HepG2 (cell line): ENCODE measurements around the gene C6orf136. TPM values are rescaled to one million over a fixed set of nuclear protein-coding genes. Genes with fewer than 3 reads are reported as not detected.

ENCODE experiments used
- CREB1 ChIP-seq, 2 experiments: fragments of 450-650 bp in 1 of 2; IDR thresholded peaks; 2 replicates each; pipeline ENCODE4 v1.6.1; 2016 to 2017; ENCODE audit warnings: control low read depth in 1 of 2, mild to moderate bottlenecking in 1 of 2, missing compliant biosample characterization in 1 of 2, missing genetic modification characterization in 1 of 2
- GATAD1 ChIP-seq: IDR thresholded peaks from 2 replicates; pipeline ENCODE4 v1.6.1; 2016; ENCODE audit warnings: missing genetic modification reagents, missing compliant biosample characterization
- HMG20A ChIP-seq: IDR thresholded peaks from 2 replicates; pipeline ENCODE4 v1.6.1; 2016; ENCODE audit warnings: borderline replicate concordance
- HNF1B ChIP-seq: sonication (generic); formaldehyde crosslinking; IDR thresholded peaks from 2 replicates; pipeline ENCODE4 v1.5.1; 2020; ENCODE audit warnings: mild to moderate bottlenecking, moderate library complexity, missing genetic modification reagents
- KLF9 ChIP-seq: IDR thresholded peaks from 2 replicates; pipeline ENCODE4 v1.6.1; 2016; ENCODE audit warnings: low read depth
- MAF1 ChIP-seq: sonication (generic); formaldehyde crosslinking; IDR thresholded peaks from 2 replicates; pipeline ENCODE4 v1.5.0; 2020; ENCODE audit warnings: missing genetic modification reagents, borderline replicate concordance
- POLR2G ChIP-seq: fragments of 200-400 bp; formaldehyde crosslinking; IDR thresholded peaks from 2 replicates; pipeline ENCODE4 v1.6.1; 2018; ENCODE audit warnings: mild to moderate bottlenecking, low read depth, low read length, moderate library complexity
- SMC3 ChIP-seq: IDR thresholded peaks from 2 replicates; pipeline ENCODE4 v1.6.1; 2011; ENCODE audit warnings: low read length, improper control_type of control experiment
- ZBTB10 ChIP-seq: sonication (generic); formaldehyde crosslinking; IDR thresholded peaks from 2 replicates; pipeline ENCODE4 v1.4.0; 2020; ENCODE audit warnings: missing genetic modification reagents, borderline replicate concordance
- ZNF383 ChIP-seq: sonication (generic); formaldehyde crosslinking; IDR thresholded peaks from 2 replicates; pipeline ENCODE4 v1.4.0; 2020; ENCODE audit warnings: missing genetic modification reagents, mild to moderate bottlenecking, borderline replicate concordance
- ZNF484 ChIP-seq: sonication (generic); formaldehyde crosslinking; IDR thresholded peaks from 2 replicates; pipeline ENCODE4 v1.5.1; 2020; ENCODE audit warnings: mild to moderate bottlenecking, low read depth, missing genetic modification reagents, borderline replicate concordance
- ZNF589 ChIP-seq: sonication (generic); formaldehyde crosslinking; conservative IDR thresholded peaks from 2 replicates; pipeline ENCODE4 v1.8.0; 2022; ENCODE audit warnings: mild to moderate bottlenecking, moderate library complexity, missing genetic modification reagents
- ZNF83 ChIP-seq: sonication (generic); formaldehyde crosslinking; IDR thresholded peaks from 2 replicates; pipeline ENCODE4 v1.4.0; 2020; ENCODE audit warnings: missing genetic modification reagents, mild to moderate bottlenecking, borderline replicate concordance
- ZNF839 ChIP-seq: sonication (generic); formaldehyde crosslinking; IDR thresholded peaks from 2 replicates; pipeline ENCODE4 v1.4.0; 2020; ENCODE audit warnings: missing genetic modification reagents, mild to moderate bottlenecking, borderline replicate concordance
- polyA plus RNA-seq, 8 experiments: library from polyadenylated mRNA; depleted of rRNA in 3 of 8; stranded (reverse) in 7 of 8; unstranded in 1 of 8; fragments of >200 nt; fragmentation: Illumina TruSeq in 4 of 8; extraction: Trizol in 4 of 8; gene quantifications; 2 replicates each; pipeline versions ENCODE4 v1.2.1 to v1.2.3, GENCODE V29; 2011 to 2016; ENCODE audit warnings: low read depth in 4 of 8, missing spikeins in 1 of 8, mixed read lengths in 1 of 8; ENCODE audit not compliant: insufficient read depth in 1 of 8
- total RNA-seq, 5 experiments: library from RNA; depleted of rRNA; stranded (reverse); fragments of >200 nt; fragmentation: Illumina TruSeq; extraction: Trizol; gene quantifications; 2 replicates each; pipeline ENCODE4 v1.2.3, GENCODE V29; 2016; ENCODE audit warnings: low read depth in 1 of 5
- TF ChIP-seq, protein P1 (sequence below): sonication (generic); formaldehyde crosslinking; IDR thresholded peaks from 2 replicates; pipeline ENCODE4 v1.4.0; 2020; ENCODE audit warnings: missing genetic modification reagents, mild to moderate bottlenecking, borderline replicate concordance
- TF ChIP-seq, protein P2 (sequence below): IDR thresholded peaks from 2 replicates; pipeline ENCODE4 v1.6.1; 2018; ENCODE audit warnings: missing genetic modification reagents
- TF ChIP-seq, protein P3 (sequence below): sonication (generic); formaldehyde crosslinking; IDR thresholded peaks from 2 replicates; pipeline ENCODE4 v1.8.1; 2023; ENCODE audit warnings: mild to moderate bottlenecking, missing genetic modification reagents

The C6orf136 gene
- total and polyA plus RNA-seq, 2 of the 13 experiments (the other 11 are each of a cell fraction or from before 2014, with no cell fraction given): 12.0 to 26.2 TPM

DNA sequence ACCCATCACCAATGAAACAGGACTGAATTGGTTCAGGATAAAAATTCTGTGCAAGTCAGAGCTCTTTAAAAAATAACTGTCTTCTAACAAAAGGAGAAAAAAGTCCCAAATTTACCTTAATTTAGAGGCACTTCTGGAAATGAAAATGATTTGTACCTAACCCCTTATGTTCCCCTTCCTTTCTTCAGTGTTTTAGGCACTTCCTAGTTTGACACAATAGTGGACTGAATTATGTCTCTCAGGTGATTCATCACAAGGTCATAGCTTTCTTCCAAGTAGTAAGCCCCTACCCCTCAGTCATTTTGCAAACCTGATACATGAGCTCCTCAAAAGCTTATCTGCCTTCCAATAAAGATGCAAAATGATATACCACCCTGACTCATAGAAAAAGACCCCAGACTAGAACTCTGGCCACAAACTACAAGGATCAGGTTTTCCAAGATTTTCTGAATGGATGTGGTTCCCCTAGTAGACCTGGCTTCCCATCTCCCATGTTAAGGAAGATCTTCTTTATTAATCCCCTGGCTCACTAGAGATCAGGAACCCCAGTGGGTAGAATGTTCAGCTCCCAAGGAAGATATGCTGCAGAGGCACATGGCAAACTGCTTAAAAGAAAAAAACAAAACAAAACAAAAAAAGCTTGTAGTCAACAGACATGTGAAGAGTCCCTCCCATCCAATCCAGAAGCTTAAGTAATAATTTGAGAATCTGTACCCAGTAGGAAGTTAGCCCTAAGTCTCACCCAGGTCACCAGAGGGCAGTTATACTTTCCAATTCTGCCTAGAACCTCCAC lies 33.5 kb upstream of the C6orf136 start (continued):
- TF ChIP-seq POLR2G (peak; percentile 19), KLF9 (no peak), ZNF589 (CRISPR knock-in tag) (no peak), ZNF83 (CRISPR knock-in tag) (no peak), ZNF839 (CRISPR knock-in tag) (no peak), CREB1 (IDR thresholded peaks at IDR 0.05) (no peak), CREB1 (CRISPR knock-in tag; IDR thresholded peaks at IDR 0.05) (0 out of 2 replicates have a peak, but pooled peaks have one; percentile 35), HNF1B (no peak), GATAD1 (no peak), ZNF484 (CRISPR knock-in tag) (no peak), ZNF383 (CRISPR knock-in tag) (no peak), SMC3 (no peak), HMG20A (no peak), MAF1 (CRISPR knock-in tag) (no peak), ZBTB10 (0 out of 2 replicates have a peak, but pooled peaks have one; percentile 6)
- TF ChIP-seq, protein P1, sequence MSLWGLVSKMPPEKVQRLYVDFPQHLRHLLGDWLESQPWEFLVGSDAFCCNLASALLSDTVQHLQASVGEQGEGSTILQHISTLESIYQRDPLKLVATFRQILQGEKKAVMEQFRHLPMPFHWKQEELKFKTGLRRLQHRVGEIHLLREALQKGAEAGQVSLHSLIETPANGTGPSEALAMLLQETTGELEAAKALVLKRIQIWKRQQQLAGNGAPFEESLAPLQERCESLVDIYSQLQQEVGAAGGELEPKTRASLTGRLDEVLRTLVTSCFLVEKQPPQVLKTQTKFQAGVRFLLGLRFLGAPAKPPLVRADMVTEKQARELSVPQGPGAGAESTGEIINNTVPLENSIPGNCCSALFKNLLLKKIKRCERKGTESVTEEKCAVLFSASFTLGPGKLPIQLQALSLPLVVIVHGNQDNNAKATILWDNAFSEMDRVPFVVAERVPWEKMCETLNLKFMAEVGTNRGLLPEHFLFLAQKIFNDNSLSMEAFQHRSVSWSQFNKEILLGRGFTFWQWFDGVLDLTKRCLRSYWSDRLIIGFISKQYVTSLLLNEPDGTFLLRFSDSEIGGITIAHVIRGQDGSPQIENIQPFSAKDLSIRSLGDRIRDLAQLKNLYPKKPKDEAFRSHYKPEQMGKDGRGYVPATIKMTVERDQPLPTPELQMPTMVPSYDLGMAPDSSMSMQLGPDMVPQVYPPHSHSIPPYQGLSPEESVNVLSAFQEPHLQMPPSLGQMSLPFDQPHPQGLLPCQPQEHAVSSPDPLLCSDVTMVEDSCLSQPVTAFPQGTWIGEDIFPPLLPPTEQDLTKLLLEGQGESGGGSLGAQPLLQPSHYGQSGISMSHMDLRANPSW (CRISPR knock-in tag): no peak
- TF ChIP-seq, protein P2, sequence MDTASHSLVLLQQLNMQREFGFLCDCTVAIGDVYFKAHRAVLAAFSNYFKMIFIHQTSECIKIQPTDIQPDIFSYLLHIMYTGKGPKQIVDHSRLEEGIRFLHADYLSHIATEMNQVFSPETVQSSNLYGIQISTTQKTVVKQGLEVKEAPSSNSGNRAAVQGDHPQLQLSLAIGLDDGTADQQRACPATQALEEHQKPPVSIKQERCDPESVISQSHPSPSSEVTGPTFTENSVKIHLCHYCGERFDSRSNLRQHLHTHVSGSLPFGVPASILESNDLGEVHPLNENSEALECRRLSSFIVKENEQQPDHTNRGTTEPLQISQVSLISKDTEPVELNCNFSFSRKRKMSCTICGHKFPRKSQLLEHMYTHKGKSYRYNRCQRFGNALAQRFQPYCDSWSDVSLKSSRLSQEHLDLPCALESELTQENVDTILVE: 0 out of 2 replicates have a peak, but pooled peaks have one; percentile 4
- TF ChIP-seq, protein P3, sequence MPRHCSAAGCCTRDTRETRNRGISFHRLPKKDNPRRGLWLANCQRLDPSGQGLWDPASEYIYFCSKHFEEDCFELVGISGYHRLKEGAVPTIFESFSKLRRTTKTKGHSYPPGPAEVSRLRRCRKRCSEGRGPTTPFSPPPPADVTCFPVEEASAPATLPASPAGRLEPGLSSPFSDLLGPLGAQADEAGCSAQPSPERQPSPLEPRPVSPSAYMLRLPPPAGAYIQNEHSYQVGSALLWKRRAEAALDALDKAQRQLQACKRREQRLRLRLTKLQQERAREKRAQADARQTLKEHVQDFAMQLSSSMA (CRISPR knock-in tag): no peak
